Superior temporal gyrus (tissue), 1 donor: ENCODE measurements around the gene RRBP1.

ENCODE experiments used
- DNase-seq: peaks from one replicate; pipeline ENCODE4 v3.0.0-alpha.2; 2016; ENCODE audit errors: extremely low spot score

RRBP1 gene

GRCh38 chr20:17680836-17681725 is 961 bp downstream of the RRBP1 start:
- DNase-seq: peak; percentile 81

- no peak for DNase-seq
Measured at GRCh38 chr20:17679941-17680835, 1.9 kb downstream of the RRBP1 start.

- DNase-seq: no peak
Measured at GRCh38 chr20:17678886-17679285, 3.2 kb downstream of the RRBP1 start.

GRCh38 chr20:17678295-17678694 is 3.7 kb downstream of the RRBP1 start:
- no peak for DNase-seq

GRCh38 chr20:17676942-17677341 is 5.1 kb downstream of the RRBP1 start:
- DNase-seq: no peak

GRCh38 chr20:17676378-17676759 is 5.7 kb downstream of the RRBP1 start:
- DNase-seq: no peak

- no peak for DNase-seq
Measured at GRCh38 chr20:17675519-17676377, 6.3 kb downstream of the RRBP1 start.

- no peak for DNase-seq
Measured at GRCh38 chr20:17674722-17675518, 7.1 kb downstream of the RRBP1 start.

- no peak for DNase-seq
Measured at GRCh38 chr20:17673084-17673483, 9.0 kb downstream of the RRBP1 start.

- no peak for DNase-seq
Measured at GRCh38 chr20:17671565-17671964, 10.5 kb downstream of the RRBP1 start.

- DNase-seq: no peak
Measured at GRCh38 chr20:17671011-17671410, 11.0 kb downstream of the RRBP1 start.

GRCh38 chr20:17669306-17669931 is 12.6 kb downstream of the RRBP1 start:
- DNase-seq: no peak

- no peak for DNase-seq
Measured at GRCh38 chr20:17668432-17668831, 13.6 kb downstream of the RRBP1 start.

- no peak for DNase-seq
Measured at GRCh38 chr20:17667445-17667844, 14.6 kb downstream of the RRBP1 start.

GRCh38 chr20:17666481-17666880 is 15.6 kb downstream of the RRBP1 start:
- DNase-seq: peak; percentile 58

GRCh38 chr20:17665756-17666155 is 16.3 kb downstream of the RRBP1 start:
- no peak for DNase-seq

GRCh38 chr20:17664025-17664633 is 17.9 kb downstream of the RRBP1 start:
- no peak for DNase-seq

GRCh38 chr20:17663486-17663885 is 18.6 kb downstream of the RRBP1 start:
- DNase-seq: no peak

- peak; percentile 72 for DNase-seq
Measured at GRCh38 chr20:17663040-17663399, 19.0 kb downstream of the RRBP1 start.
